Smooth muscle cell of the pulmonary artery (primary cell): ENCODE data around the gene TASP1. TPM values are rescaled to one million over a fixed set of nuclear protein-coding genes. Genes with fewer than 3 reads are reported as not detected.

Experiments
- total RNA-seq: library from RNA; depleted of rRNA; stranded (reverse); fragments of >200 nt; gene quantifications from 2 replicates; pipeline ENCODE4 v1.2.3, GENCODE V29; 2014

Gene TASP1, protein sequence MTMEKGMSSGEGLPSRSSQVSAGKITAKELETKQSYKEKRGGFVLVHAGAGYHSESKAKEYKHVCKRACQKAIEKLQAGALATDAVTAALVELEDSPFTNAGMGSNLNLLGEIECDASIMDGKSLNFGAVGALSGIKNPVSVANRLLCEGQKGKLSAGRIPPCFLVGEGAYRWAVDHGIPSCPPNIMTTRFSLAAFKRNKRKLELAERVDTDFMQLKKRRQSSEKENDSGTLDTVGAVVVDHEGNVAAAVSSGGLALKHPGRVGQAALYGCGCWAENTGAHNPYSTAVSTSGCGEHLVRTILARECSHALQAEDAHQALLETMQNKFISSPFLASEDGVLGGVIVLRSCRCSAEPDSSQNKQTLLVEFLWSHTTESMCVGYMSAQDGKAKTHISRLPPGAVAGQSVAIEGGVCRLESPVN
- 6.0 and 9.6 TPM in 2 replicates for total RNA-seq

DNA sequence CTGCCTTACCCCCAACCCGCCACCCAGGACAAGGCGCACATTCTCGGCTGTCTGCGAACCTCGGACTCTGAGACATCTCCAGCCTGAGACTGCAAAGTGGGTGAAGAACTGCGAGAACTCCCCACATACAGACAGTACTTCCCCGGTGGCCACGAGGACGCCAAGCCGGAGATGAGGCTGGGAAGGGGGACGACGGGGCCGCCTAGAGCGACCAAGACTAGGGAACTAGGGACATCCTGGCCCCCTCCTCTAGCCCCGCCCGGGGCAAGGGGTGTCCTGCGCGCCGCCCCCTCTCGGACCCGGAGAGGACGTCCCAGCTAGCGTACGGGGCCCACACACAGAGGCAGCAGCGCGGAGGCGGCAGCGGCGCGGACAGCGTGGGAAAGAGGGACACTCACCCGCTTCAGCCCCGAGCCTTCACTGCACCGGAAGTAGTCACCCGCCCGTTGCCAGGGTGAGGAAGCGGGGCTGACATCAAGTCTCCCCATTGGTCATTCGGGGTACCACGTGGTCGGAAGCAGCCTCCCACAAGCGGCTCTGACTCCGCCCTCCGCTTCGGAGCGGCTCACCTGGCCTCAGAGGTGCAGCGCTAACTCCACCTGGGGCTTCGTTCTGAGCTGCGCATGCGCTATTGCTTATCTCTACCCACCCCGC lies at the start of gene TASP1:
TASP1 (minus strand) TSS at position 437 of the 654 bp plus-strand sequence. CDS start 8,854 bp downstream, outside the sequence.

Other genes with a start within 250 kb of the TASP1 start
- 9.8 and 10.7 TPM in 2 replicates for gene ESF1, start 146.0 kb upstream of the TASP1 start, total RNA-seq
- gene NDUFAF5, start 146.1 kb upstream of the TASP1 start, total RNA-seq, result 7.9 and 8.5 TPM in 2 replicates